ENCODE measurements around the gene TBC1D4.

GRCh38 chr13:75402787-75403186 is 79.2 kb downstream of the TBC1D4 start:
- TF ChIP-seq ZNF384 (IDR thresholded peaks at IDR 0.05) (no peak), LEF1 (IDR thresholded peaks at IDR 0.05; ENCODE audit: borderline replicate concordance) (no peak), NFRKB (IDR thresholded peaks at IDR 0.05) (no peak), FOXM1 (IDR thresholded peaks at IDR 0.05; ENCODE audit: borderline replicate concordance) (no peak), SP1 (IDR thresholded peaks at IDR 0.05) (no peak), L3MBTL2 (conservative IDR thresholded peaks at IDR 0.05) (no peak), ELF4 (IDR thresholded peaks at IDR 0.05) (no peak)

Measured in HEK293T (cell line).